ENCODE results near the gene DPM2.

The DPM2 gene

GRCh38 chr9:127955294-127956015 is 17.8 kb upstream of the DPM2 start:
- DNase-seq (ENCODE audit: low spot score) = peak; percentile 85

GRCh38 chr9:127954831-127955293 is 17.2 kb upstream of the DPM2 start:
- no peak for DNase-seq (ENCODE audit: low spot score)

- DNase-seq (ENCODE audit: low spot score) = no peak
Observed at GRCh38 chr9:127953768-127954505, 16.3 kb upstream of the DPM2 start.

- no peak for DNase-seq (ENCODE audit: low spot score)
Observed at GRCh38 chr9:127953154-127953553, 15.5 kb upstream of the DPM2 start.

GRCh38 chr9:127950513-127951289 is 13.0 kb upstream of the DPM2 start:
- DNase-seq (ENCODE audit: low spot score) = peak; percentile 98

- peak; percentile 85 for DNase-seq (ENCODE audit: low spot score)
Observed at GRCh38 chr9:127949827-127950512, 12.3 kb upstream of the DPM2 start.

GRCh38 chr9:127947841-127948710 is 10.4 kb upstream of the DPM2 start:
- no peak for DNase-seq (ENCODE audit: low spot score)

- DNase-seq (ENCODE audit: low spot score) = peak; percentile 22
Observed at GRCh38 chr9:127946728-127947127, 9.1 kb upstream of the DPM2 start.

- DNase-seq (ENCODE audit: low spot score) = peak; percentile 12
Observed at GRCh38 chr9:127945942-127946341, 8.3 kb upstream of the DPM2 start.

- DNase-seq (ENCODE audit: low spot score) = no peak
Observed at GRCh38 chr9:127945338-127945737, 7.7 kb upstream of the DPM2 start.

- DNase-seq (ENCODE audit: low spot score) = no peak
Observed at GRCh38 chr9:127944586-127945218, 7.0 kb upstream of the DPM2 start.

GRCh38 chr9:127943731-127944144 is 6.1 kb upstream of the DPM2 start:
- peak; percentile 89 for DNase-seq (ENCODE audit: low spot score)

GRCh38 chr9:127943011-127943662 is 5.5 kb upstream of the DPM2 start:
- DNase-seq (ENCODE audit: low spot score) = no peak

GRCh38 chr9:127942216-127943010 is 4.8 kb upstream of the DPM2 start:
- DNase-seq (ENCODE audit: low spot score) = peak; percentile 18

GRCh38 chr9:127941961-127942215 is 4.2 kb upstream of the DPM2 start:
- DNase-seq (ENCODE audit: low spot score) = peak; percentile 18

GRCh38 chr9:127941062-127941960 is 3.7 kb upstream of the DPM2 start:
- DNase-seq (ENCODE audit: low spot score) = peak; percentile 25

GRCh38 chr9:127940593-127940992 is 2.9 kb upstream of the DPM2 start:
- no peak for DNase-seq (ENCODE audit: low spot score)

- no peak for DNase-seq (ENCODE audit: low spot score)
Observed at GRCh38 chr9:127938298-127938690, 640 bp upstream of the DPM2 start.

- DNase-seq (ENCODE audit: low spot score) = no peak
Observed at GRCh38 chr9:127937056-127937387, 632 bp downstream of the DPM2 start.

Measured in pons (tissue), 1 donor.